ENCODE results near the gene CORO7.

Gene CORO7

GRCh38 chr16:4454623-4455022, 38.2 kb upstream of the CORO7 start:
- no peak overlapping the region for H3K4me3 ChIP-seq (ENCODE audit: low read depth, low read length)
- DNase-seq (ENCODE audit: low read depth): no peak
- TF ChIP-seq CTCF (IDR thresholded peaks at IDR 0.05; ENCODE audit: control insufficient read depth, extremely low read depth, insufficient read depth): no peak

GRCh38 chr16:4452674-4453073, 36.3 kb upstream of the CORO7 start:
- H3K4me3 ChIP-seq (ENCODE audit: low read depth, low read length): no peak overlapping the region
- TF ChIP-seq CTCF (IDR thresholded peaks at IDR 0.05; ENCODE audit: control insufficient read depth, extremely low read depth, insufficient read depth): no peak
- DNase-seq (ENCODE audit: low read depth): no peak

GRCh38 chr16:4450931-4451519, 34.6 kb upstream of the CORO7 start:
- H3K4me3 ChIP-seq (ENCODE audit: low read depth, low read length): no peak overlapping the region

GRCh38 chr16:4450430-4450829, 34.0 kb upstream of the CORO7 start:
- no peak for DNase-seq (ENCODE audit: low read depth)
- no peak overlapping the region for H3K4me3 ChIP-seq (ENCODE audit: low read depth, low read length)
- TF ChIP-seq CTCF (IDR thresholded peaks at IDR 0.05; ENCODE audit: control insufficient read depth, extremely low read depth, insufficient read depth): no peak

More at GRCh38 chr16:4450931-4451519, 34.6 kb upstream of the CORO7 start:
- no peak for DNase-seq (ENCODE audit: low read depth)
- no peak for TF ChIP-seq CTCF (IDR thresholded peaks at IDR 0.05; ENCODE audit: control insufficient read depth, extremely low read depth, insufficient read depth)

GRCh38 chr16:4443986-4444385, 27.6 kb upstream of the CORO7 start:
- no peak overlapping the region for H3K4me3 ChIP-seq (ENCODE audit: low read depth, low read length)
- DNase-seq (ENCODE audit: low read depth): no peak
- no peak for TF ChIP-seq CTCF (IDR thresholded peaks at IDR 0.05; ENCODE audit: control insufficient read depth, extremely low read depth, insufficient read depth)

- TF ChIP-seq CTCF (IDR thresholded peaks at IDR 0.05; ENCODE audit: control insufficient read depth, extremely low read depth, insufficient read depth): no peak
- no peak overlapping the region for H3K4me3 ChIP-seq (ENCODE audit: low read depth, low read length)
- no peak for DNase-seq (ENCODE audit: low read depth)
These were observed 26.9 kb upstream of the CORO7 start for GRCh38 chr16:4443271-4443670.

- DNase-seq (ENCODE audit: low read depth): no peak
- no peak for TF ChIP-seq CTCF (IDR thresholded peaks at IDR 0.05; ENCODE audit: control insufficient read depth, extremely low read depth, insufficient read depth)
These were observed 26.0 kb upstream of the CORO7 start for GRCh38 chr16:4442371-4442770.

More at GRCh38 chr16:4442371-4442770, 26.0 kb upstream of the CORO7 start:
- no peak overlapping the region for H3K4me3 ChIP-seq (ENCODE audit: low read depth, low read length)

Measured in LNCaP clone FGC (cell line).